Erythroblast (primary cell): ENCODE data around the gene RIMKLA.

Experiments
- GATA1 ChIP-seq: IDR thresholded peaks from 2 replicates; pipeline ENCODE4 v1.6.1; 2011; ENCODE audit warnings: low read depth, mild to moderate bottlenecking, control low read depth, low read length, moderate library complexity
- POLR2A ChIP-seq: IDR thresholded peaks from 2 replicates; pipeline ENCODE4 v1.6.1; 2011; ENCODE audit warnings: mild to moderate bottlenecking, low read length

GRCh38 chr1:42335809-42336518 is 44.6 kb upstream of the RIMKLA start:
- no peak for TF ChIP-seq POLR2A
- no peak for TF ChIP-seq GATA1
